Measurements from ENCODE around the gene TTC7B. TPM values are rescaled to one million over a fixed set of nuclear protein-coding genes. Genes with fewer than 3 reads are reported as not detected.

The TTC7B gene
- total and polyA plus RNA-seq, 2 donors (not counting 3 experiments of a cell fraction or from before 2014, with no cell fraction given) = 46.8 to 76.5 TPM

- Histone ChIP-seq H4K20me1 (replicated peaks; ENCODE audit: control insufficient read depth, extremely low read depth, insufficient read depth, low read length) (no peaks in the 10 kb centered on the region), H3K4me1 (ENCODE audit: control insufficient read depth, extremely low read depth, insufficient read depth, low read length) (no peaks in the 10 kb centered on the region), H3K9ac (replicated peaks; ENCODE audit: extremely low read depth, insufficient read depth, low read length) (no peak overlapping the region), H3K36me3 (ENCODE audit: control insufficient read depth in 2 of 2, extremely low read depth in 1 of 2, insufficient read depth in 2 of 2, low read length in 2 of 2) (peaks cover 0 to 7% of the 10 kb centered on the region in 2 experiments), H3K9me1 (replicated peaks; ENCODE audit: control insufficient read depth, extremely low read depth, insufficient read depth, low read length) (no peaks in the 10 kb centered on the region), H3K79me2 (ENCODE audit: control insufficient read depth, insufficient read depth, low read length) (no peaks in the 10 kb centered on the region), H3K27me3 (ENCODE audit: control insufficient read depth in 2 of 2, insufficient read depth in 2 of 2, low read length in 2 of 2) (no peaks in the 10 kb centered on the region), H3K9me3 (replicated peaks; ENCODE audit: control insufficient read depth, insufficient read depth, low read length) (no peaks in the 10 kb centered on the region), H3K27ac (ENCODE audit: insufficient read depth, low read depth, low read length) (no peak overlapping the region), H3K4me2 (ENCODE audit: insufficient read depth, low read length) (no peak overlapping the region), H3K4me3 (replicated peaks in 1 of 3; ENCODE audit: insufficient read depth in 1 of 3, low read depth in 1 of 3, low read length in 3 of 3) (no peak overlapping the region), H2AFZ (ENCODE audit: low read depth, low read length) (no peak overlapping the region)
- DNase-seq (ENCODE audit: low read depth, low spot score) (no peak), FAIRE-seq (no peak)
- POLR2A ChIA-PET = no interaction called here
- dilution Hi-C loops (cut with MboI; ENCODE audit: extremely low pct_ligation_motif_present, low sequenced_read_pairs) = no loop called here
- TF ChIP-seq JUN (IDR thresholded peaks at IDR 0.05; ENCODE audit: borderline replicate concordance, insufficient read depth, insufficient read length, low read depth) (no peak), POLR2AphosphoS5 (IDR thresholded peaks at IDR 0.05; ENCODE audit: insufficient read depth, low read depth, low read length) (no peak), FOS (IDR thresholded peaks at IDR 0.05; ENCODE audit: borderline replicate concordance, insufficient read depth, low read length) (no peak), MYC (IDR thresholded peaks at IDR 0.05; ENCODE audit: low read depth, low read length) (no peak), EZH2 (IDR thresholded peaks at IDR 0.05; ENCODE audit: borderline replicate concordance, low read depth, low read length, severe bottlenecking) (no peak), CTCF (IDR thresholded peaks at IDR 0.05; ENCODE audit: extremely low read depth in 1 of 2, insufficient read depth in 1 of 2, low read depth in 1 of 2, low read length in 2 of 2) (no peak), MAX (IDR thresholded peaks at IDR 0.05; ENCODE audit: insufficient read depth, insufficient read length) (no peak), POLR2A (IDR thresholded peaks at IDR 0.05; ENCODE audit: low read depth, low read length) (no peak), GATA2 (IDR thresholded peaks at IDR 0.05; ENCODE audit: insufficient read depth, insufficient read length, low read depth, low read length) (no peak)
- BruUV-seq (replicated peaks) = no TSS peak
- CTCF ChIA-PET = no interaction called here
- intact Hi-C loops (cut with micrococcal nuclease) = loop anchor here (2.0 kb wide), 1 partner anchor 126 kb away; no protein-coding TSS in a partner anchor
Observed at GRCh38 chr14:90570461-90570860, 245.8 kb downstream of the TTC7B start.

Measured in endothelial cell of umbilical vein (primary cell).